CD4-positive, alpha-beta T cell treated with Interleukin-4 for 1 hour (primary cell): ENCODE measurements around the gene ERCC2.
A peak's percentile ranks its signal among the peaks of the same experiment; 100 is the strongest.
"Not testable (repeated sequence)": the region's sequence is repeated elsewhere in the genome, so short reads cannot be mapped to it uniquely, and the experiment has no call there.

ENCODE experiments used
- DNase-seq, 2 donors: peaks; one replicate each; pipeline ENCODE4 v3.0.0-alpha.2; 2020 to 2022

Gene ERCC2

DNA sequence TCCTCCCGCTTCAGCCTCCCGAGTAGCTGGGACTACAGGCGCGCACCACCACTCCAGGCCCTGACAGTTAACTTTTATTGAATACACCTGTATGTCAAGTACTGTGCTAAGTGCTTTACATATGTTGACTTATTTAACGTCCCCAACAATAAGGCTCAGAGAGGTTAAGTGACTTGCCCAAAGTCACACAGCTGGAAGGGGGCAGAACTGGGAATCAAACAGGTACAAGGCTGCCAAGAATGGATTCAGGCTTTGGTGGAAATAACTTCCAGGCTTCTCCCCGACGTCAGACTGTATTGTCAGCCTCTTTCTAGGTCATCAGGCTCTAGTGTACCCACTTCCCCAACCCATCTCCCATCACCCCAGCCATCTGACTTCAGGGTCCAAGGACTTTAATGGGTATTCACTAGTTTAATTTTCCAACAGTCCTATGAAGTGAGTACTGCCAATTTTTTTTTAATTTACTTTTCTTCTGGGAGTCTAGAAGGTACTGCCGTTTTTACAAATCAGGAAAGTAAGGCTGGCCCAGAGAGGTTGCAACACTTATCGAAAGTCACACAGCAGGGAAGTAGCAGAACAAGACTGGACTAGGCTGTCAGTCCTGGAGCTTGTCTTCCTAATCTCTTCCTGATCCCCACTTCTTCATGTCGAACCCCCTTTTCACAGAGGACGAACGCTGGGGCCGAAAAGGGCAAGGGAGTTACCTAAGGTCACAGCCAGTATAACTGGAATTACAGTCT lies 42.8 kb downstream of the ERCC2 start:
- DNase-seq = no peak

DNA sequence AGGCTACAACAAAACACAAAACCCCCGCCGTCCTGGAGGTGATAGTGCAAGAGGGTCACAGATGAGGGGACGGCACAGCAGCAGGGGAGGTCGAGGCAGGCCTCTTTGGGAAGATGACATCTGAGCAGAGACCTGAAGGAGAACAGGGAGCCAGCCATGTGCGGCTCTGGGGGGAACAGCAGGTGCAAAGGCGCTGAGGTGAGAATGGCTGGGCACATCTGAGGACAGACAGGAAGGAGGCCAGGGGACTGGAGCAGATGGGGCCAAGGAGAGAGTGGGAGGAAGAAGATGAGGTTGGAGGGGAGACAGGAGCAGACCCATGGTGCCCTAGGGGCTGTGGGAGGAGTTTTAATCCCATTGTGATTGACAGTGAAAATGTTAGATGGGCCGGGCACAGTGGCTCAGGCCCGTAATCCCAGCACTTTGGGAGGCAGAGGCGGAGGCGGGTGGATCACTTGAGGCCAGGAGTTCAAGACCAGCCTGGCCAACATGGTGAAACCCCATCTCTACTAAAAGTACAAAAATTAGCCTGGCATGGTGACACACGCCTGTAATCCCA lies 45.9 kb downstream of the ERCC2 start:
- DNase-seq = no peak

DNA sequence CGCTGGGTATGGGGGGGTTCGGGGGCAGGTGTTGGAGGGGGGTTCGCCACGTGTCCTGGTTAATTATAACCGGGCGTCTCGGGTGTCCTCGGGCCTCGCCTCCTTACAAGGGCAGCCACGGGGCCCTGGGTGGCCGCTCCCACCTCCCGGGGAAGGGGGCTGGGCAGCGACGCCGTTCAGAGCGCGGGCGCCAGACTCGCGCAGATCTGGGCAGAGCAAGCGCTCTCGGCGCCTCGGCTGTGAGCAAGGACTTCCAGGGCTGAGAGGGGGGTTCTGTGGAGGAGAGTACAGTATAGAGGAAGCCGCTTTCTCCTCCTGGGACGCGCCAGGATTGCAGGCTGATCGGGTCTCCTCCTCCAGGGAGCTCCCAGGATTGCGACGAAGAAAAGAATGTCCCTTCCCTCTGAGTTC lies 46.7 kb downstream of the ERCC2 start:
- DNase-seq = no peak

DNA sequence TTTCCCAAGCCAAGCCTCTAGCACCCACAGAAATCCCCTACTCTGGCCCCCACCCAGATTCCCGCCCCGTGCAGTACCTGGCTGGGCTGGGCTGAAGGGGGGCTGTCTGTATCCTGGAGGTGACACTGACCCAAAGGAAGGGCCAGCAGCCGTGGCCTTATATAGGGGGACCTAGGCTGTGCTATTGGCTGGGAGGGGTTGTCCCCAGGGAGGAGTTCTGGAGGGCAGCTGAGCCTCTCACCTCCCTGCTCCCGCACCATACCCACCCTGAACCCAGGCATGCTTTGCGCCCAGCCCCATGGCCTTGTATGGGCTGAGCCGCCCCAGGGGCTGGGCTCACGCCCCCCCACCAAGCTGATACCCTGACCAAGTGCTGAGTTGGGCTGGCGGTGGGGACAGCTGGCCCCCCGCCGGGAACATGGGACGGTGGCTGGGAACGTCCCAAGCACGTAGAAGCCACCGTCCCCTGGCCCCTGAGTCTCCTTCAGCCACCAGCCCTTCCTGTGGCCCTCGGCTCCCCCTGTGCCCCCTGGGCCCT lies 47.6 kb downstream of the ERCC2 start, which contains the start of gene CKM:
Gene CKM (minus strand): TSS at position 132 of the 538 bp plus-strand sequence. CDS start 3,162 bp downstream, outside the sequence.
- DNase-seq = no peak

DNA sequence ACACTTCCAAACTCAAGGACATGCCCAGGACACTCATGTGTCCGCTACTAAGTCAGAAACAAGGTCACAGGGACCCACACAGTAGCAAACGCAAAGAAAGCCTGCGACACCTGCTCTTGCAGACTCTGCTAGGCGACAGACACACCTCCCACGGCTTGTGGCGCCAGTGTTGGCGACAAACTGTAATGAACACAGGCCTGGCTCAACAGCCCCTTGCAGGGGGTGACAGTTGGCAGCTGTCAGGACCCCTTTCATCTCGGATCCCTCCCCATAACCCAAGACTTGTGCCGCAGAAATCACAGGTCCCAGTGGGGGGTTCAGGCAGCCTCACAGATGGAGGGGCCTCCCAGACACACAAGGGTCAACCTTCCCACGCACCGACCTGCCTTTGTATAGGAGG lies 48.1 kb downstream of the ERCC2 start:
- DNase-seq = no peak

DNA sequence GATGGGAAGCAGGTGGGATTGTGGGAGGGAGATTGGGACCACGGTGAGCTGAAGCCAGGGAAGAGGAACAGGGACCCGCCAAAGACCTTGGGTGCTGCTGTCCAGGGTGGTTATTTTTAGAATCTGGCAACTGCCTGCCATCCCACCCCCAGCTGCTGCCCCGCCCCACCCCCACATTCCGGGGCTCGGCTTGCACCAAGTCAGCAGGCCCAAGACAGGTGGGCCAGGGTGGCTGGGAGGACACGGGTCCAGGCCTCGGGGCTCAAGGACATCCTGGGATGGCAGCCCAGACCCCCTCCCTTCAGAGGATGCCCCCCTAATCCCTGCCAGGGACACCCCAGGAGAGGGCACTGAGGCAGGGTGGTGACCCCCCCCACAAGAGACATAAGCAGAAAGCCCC lies 48.5 kb downstream of the ERCC2 start:
- DNase-seq = no peak

DNA sequence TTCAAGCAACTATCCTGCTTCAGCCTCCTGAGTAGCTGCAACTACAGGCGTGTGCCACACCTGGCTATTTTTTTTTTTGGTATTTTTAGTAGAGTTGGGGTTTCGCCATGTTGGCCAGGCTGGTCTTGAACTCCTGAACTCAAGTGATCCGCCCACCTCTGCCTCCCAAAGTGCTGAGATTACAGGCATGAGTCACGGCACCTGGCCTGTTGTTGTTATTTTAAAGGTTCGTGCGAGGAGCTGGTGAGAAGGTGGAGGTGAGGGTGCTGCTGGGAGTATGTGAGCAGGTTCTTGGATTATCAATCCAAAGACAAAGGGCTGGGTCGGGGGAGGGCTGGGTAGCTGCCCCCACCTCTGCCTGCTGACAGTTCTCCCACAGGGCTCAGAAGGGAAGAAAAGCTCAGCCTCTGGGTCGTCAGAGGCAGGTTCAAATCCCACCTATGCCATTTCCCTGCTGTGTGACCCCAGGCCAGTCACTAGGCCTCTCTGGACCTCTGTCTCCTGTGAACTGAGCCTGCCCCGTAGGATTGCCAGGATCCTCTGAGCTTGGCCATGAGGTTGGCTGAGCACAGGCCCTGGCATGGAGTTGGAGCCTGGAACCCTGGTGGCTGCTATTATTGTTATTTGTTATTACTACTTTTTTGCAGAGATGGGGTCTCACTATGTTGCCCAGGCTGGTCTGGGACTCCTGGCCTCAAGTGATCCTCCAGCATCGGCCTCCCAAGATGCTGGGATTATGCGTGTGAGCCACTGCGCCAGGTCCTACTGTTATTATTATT lies 49.2 kb downstream of the ERCC2 start:
- no peak for DNase-seq

DNA sequence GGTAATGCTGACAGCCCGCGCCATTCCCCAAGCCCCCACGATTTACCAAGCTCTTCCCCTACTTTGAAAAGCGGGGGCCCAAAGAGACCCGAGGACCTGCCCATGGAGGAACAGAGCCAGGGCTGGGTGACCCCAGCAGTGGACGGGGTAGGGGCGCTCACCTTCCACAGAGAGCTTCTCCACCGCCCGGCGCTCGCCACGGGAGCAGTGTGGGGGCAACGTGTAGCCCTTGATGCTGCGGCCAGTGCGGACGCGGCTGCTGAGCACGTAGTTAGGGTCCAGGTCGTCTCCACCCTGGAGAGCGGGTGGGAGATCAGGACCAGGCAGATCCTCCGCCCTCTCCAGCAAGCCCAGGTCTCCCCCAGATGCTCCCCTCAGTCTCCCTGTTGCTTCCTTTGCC lies 55.1 kb downstream of the ERCC2 start:
- DNase-seq = no peak

DNA sequence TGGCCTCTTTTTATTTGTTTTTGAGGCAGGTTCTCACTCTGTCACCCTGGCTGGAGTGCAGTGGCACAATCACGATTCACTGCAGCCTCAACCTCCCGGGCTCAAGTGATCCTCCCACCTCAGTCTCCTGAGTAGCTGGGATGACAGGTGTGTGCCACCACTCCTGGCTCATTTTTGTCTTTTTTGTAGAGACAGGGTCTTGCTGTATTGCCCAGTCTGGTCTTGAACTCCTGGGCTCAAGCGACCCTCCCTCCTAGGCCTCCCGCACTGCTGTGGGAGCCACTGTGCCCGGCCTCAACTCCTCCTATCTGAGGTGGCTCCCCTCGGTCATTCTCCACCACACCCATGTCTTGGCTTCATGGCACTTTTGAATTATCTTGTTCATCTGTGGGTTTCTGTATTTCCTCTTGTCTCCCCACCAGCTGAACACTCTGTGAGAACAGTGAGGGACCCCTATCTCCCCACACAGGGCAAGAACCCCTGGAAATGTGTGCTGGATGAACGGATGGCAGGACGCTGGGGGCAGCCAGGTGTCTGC lies 55.6 kb downstream of the ERCC2 start:
- DNase-seq = no peak

DNA sequence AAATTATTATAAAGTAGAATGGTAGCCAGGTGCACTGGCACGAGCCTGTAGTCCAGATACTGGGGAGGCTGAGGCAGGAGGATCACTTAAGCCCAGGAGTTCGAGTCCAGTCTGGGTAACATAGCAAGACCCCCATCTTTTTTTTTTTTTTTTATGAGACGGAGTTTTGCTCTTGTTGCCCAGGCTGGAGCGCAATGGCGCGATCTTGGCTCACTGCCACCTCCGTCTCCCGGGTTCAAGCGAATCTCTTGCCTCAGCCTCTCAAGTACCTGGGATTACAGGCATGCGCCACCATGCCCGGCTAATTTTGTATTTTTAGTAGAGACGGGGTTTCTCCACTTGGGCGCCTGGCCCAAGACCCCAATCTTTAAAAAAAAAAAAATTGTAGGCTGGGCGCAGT lies 58.1 kb downstream of the ERCC2 start:
- not testable (repeated sequence) for DNase-seq

DNA sequence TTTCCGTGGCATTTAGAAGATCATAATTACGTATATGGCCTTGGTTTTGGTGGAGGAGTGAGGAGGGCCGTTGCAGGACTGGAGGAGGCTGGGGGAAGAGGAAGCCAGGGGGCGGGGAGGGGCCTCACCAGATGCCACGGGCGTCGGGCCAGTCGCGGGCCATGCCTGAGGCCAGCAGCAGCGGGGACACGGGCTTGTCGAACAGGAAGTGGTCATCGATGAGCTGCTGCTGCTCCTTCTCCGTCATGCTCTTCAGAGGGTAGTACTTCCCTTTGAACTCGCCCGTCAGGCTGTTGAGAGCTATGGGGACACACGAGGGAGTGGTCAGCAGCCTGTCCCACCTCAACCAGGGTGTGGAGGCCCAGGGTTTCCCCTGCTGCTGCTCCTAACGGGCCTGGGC lies 58.8 kb downstream of the ERCC2 start:
- peak in 1 of 2 donors; percentile 30 for DNase-seq

DNA sequence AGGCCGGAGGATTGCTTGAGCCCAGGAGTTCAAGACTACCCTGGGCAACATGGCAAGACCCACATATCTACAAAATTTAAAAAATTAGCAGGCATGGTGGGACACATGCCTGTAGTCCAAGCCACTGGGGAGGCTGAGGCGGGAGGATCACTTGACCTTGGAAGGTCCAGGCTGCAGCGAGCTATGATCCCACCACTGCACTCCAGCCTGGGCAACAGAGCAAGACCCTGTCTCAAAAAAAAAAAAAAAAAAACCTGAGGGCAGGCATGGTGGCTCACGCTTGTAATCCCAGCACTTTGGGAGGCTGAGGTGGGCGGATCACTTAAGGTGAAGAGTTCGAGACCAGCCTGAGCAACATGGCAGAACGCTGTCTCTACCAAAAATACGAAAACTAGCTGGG lies 61.1 kb downstream of the ERCC2 start:
- DNase-seq = not testable (repeated sequence)

DNA sequence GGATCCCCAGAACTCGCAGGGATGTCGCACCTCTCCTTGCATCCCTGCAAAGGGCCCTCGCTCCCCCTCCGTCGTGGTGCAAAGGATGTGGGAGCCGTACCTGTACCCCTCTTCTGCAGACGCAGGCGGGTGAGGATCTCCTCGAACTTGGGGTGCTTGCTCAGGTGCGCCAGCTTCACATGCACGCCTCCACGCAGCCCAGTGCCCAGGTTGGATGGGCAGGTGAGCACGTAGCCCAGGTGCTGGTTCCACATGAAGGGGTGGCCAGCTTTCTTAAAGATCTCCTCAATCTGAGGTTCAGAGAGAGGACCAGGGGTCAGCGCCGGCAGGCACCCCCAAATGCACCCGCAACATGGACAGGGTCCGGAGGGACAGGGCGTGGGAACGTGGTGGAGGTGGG lies 63.0 kb downstream of the ERCC2 start:
- no peak for DNase-seq

DNA sequence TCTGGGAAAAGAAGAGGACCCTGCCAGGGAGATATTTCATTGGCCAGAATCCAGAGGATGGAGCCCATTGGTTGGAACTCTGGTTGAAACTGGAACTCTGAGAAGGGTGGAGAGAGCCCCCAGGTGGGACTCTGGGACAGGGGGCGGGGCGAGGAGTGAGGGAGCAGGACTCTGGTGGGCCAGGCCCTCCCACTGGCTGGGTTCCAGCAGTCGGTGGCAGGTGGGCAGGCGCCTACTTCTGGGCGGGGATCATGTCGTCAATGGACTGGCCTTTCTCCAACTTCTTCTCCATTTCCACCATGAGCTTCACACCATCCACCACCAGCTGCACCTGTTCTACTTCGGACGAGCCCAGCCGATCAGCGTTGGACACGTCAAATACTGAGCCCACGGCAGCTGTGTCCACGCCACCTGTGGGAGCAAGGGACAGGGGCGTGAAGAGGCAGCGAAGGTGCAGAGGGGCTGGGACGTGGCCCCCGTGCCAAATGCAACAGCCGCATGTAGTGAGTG lies 63.8 kb downstream of the ERCC2 start:
- no peak for DNase-seq

DNA sequence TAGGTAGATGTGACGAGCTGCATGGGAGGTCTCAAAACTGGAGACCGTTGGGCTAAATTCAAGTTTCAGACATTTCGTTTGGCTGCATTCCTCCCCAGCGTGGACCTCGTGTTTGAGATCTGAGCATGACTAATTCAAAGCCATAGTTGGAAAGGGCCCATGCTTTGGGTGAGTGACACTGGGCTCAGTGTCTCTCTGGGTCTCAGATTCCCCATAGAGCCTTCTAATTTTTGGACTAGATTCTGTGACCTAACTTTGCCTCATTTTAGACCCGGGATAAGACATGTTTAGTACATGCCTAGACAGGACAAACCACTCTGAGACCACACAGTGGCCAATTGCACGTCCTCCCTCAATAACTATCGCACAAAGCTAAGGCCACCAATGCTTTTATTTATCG lies 64.3 kb downstream of the ERCC2 start:
- DNase-seq = no peak

DNA sequence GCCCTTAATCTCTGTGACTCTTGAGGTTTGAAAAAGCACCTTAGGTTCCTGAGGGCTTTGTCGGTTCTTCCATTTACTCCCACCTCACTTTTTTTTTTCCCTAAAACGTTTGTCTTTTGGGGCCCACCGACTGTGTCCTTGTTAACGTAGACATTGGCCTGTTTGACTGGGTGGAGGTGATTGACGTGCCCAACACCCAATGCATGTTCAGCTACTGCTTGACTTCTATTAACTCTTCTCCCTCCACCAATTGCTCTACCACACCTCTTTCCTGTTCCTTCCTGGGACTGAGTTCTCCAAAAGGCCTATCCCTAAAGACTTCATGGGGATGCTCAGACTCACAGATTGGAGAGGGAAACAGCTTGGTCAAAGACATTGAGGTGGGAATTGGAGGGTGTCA lies 65.0 kb downstream of the ERCC2 start:
- no peak for DNase-seq

DNA sequence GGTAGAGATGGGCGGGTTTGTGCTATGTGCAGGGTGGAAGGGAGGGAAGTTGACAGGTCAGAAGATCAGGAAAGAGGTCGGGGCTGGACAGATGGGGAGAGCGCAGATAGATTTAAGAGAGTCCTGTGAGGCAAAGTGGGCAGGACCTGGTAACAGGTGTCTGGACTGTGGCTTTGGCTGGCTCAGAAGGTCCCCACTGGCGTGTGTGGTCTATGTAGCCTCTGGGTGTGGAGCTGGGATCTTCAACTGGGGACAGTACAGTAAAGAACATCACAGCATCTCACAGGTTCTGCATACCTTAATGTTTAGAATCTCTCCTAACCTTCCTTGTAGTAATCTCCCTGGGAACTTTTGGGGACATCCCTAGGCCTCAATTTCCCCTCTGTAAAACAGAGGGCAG lies 65.4 kb downstream of the ERCC2 start:
- DNase-seq = no peak

DNA sequence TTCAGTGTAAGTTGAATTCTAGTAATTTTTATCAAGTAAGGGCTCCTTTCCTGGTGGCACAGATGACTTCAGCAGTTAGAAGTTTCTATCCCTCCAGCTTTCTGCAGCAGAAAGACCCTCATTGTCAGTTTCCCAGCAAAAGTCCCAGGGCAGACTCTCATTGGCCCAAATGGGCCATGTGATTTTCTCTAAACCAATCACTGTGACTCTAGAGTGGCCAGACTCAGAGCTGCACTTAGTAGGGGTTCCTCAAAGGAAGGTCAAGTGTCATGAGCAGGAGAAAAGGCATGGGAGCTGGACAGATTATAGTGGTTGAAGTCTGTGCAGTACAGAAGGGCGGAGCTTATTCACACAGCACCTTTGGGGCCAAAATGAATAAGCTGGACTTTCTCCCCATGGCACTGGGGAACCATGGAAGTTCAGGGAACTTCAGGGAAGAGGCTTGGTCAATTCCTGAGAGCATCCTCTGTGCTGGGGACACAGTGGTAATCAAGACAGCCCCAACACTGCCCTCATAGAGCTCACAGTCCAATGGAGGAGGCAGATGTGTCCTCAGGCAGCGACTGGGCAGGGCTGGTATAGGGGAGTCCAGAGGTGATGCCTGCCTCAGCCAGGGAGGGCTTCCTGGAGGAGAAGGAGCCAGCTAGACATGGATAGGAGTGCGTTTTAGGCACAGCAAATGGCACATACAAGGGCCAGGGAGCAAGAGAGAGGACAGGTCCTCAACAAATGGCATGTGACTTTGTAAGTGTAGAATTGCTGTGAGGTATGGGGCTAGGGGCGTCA lies 66.0 kb downstream of the ERCC2 start:
- DNase-seq = no peak

DNA sequence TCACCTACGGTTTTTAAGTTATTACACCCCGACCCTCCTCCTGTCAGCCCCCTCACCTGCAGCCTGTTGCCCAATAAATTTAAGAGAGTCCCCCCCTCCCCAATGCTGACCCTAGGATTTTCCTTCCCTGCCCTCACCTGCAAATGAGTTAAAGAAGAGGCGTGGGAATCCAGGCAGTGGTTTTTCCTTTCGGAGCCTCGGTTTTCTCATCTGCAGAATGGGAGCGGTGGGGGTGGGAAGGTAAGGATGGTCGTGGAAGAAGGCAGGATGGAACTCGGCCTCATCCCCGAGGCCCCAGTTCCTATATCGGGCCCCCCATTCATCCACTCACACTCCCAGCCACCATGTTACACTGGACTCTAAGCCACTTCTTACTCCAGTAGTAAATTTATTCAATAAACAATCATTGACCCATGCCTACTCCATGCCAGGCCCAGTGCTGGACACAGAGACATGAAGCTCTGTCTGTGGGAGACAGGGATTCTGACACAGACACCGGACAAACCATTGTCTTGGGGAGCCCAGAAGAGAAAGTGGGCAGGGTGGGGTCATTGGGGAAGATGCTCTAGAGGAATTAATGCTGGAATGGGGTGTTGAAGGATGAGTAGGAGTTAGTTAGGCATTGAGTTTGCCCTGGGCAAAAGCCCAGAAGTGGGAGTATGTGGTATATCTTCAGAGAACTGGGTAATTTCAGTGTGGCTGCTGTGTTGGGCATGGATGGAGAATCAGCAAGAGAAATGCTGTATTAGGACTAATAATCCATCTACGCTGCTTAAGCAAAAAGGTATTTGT lies 66.9 kb downstream of the ERCC2 start:
- DNase-seq = no peak

DNA sequence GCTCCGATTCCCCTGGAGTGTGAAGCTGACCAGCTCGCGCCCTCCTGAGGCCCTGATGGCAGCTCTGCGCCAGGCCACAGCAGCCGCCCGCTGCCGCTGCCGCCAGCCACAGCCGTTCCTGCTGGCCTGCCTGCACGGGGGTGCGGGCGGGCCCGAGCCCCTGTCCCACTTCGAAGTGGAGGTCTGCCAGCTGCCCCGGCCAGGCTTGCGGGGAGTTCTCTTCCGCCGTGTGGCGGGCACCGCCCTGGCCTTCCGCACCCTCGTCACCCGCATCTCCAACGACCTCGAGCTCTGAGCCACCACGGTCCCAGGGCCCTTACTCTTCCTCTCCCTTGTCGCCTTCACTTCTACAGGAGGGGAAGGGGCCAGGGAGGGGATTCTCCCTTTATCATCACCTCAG lies 68.0 kb downstream of the ERCC2 start:
- DNase-seq = no peak
